Endothelial cell of umbilical vein (primary cell): Measurements from ENCODE around the gene STK32A.

Experiments
- EZH2 ChIP-seq: IDR thresholded peaks from 2 replicates; pipeline ENCODE4 v1.6.1; 2012; ENCODE audit warnings: borderline replicate concordance, low read depth, mild to moderate bottlenecking, moderate library complexity, low read length, inconsistent platforms; ENCODE audit not compliant: severe bottlenecking
- JUN ChIP-seq: IDR thresholded peaks from 2 replicates; pipeline ENCODE4 v1.6.1; 2011; ENCODE audit warnings: borderline replicate concordance, low read depth; ENCODE audit not compliant: insufficient read length, insufficient read depth
- TF ChIP-seq, protein P1 (sequence below), 2 donors: IDR thresholded peaks; 1 replicate in 1 of 2; 2 replicates in 1 of 2; pipeline ENCODE4 v1.5.1; 2011; ENCODE audit warnings: low read length in 2 of 2, mild to moderate bottlenecking in 2 of 2, moderate library complexity in 2 of 2, control low read depth in 1 of 2, inconsistent platforms in 1 of 2, low read depth in 1 of 2; ENCODE audit not compliant: insufficient read depth in 1 of 2; ENCODE audit errors: extremely low read depth in 1 of 2

DNA sequence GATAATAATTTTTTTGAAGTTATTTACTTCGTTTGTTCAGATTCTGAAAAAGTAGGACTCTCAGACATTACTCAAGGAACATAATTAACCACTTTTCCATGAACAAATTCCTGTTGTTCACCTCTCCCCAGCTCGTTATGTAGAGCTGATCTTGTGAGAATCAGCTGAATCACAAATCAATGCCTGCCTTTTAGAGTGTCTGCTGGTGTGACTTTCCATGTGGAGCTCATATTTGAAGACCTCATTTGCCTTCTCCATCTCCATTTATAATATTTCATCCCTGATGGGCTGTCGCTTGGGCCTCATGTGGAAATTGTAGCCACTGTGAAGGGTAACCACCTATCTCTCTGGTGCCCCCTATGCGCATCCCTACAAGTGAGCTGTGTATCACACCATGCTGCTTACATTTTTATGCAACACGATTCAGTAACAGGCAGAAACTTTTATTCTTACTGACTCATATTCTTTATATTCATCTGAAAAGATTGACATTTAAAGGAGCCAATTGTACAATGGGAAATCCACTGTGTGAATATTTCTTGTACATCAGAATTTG is 111.3 kb downstream of the STK32A start:
- TF ChIP-seq, protein P1, sequence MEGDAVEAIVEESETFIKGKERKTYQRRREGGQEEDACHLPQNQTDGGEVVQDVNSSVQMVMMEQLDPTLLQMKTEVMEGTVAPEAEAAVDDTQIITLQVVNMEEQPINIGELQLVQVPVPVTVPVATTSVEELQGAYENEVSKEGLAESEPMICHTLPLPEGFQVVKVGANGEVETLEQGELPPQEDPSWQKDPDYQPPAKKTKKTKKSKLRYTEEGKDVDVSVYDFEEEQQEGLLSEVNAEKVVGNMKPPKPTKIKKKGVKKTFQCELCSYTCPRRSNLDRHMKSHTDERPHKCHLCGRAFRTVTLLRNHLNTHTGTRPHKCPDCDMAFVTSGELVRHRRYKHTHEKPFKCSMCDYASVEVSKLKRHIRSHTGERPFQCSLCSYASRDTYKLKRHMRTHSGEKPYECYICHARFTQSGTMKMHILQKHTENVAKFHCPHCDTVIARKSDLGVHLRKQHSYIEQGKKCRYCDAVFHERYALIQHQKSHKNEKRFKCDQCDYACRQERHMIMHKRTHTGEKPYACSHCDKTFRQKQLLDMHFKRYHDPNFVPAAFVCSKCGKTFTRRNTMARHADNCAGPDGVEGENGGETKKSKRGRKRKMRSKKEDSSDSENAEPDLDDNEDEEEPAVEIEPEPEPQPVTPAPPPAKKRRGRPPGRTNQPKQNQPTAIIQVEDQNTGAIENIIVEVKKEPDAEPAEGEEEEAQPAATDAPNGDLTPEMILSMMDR (IDR thresholded peaks at IDR 0.05; ENCODE audit: extremely low read depth in 1 of 2, insufficient read depth in 1 of 2, low read depth in 1 of 2, low read length in 2 of 2) = no peak
- TF ChIP-seq EZH2 = no peak
- TF ChIP-seq JUN = no peak
